H1 (cell line): ENCODE measurements around the gene SCN8A. TPM values are rescaled to one million over a fixed set of nuclear protein-coding genes. Genes with fewer than 3 reads are reported as not detected.

ENCODE experiments used
- CTCF ChIA-PET: fragments of 300-600 bp; sonication (Branson Sonifier 250); formaldehyde crosslinking; loops from one replicate; lab custom pipeline; 2021; ENCODE audit not compliant: partially characterized antibody; lab: Charles Lee
- POLR2A ChIA-PET: fragments of 300-600 bp; sonication (Branson Sonifier 250); formaldehyde crosslinking; loops from one replicate; lab custom pipeline; 2021; ENCODE audit warnings: inconsistent platforms; ENCODE audit not compliant: partially characterized antibody; lab: Charles Lee
- DNase-seq, 2 experiments: peaks; one replicate each; pipeline versions ENCODE4 v3.0.0 to v3.0.0-alpha.2; 2010 to 2022; ENCODE audit warnings: low spot score in 2 of 2, low read depth in 1 of 2, mixed read lengths in 1 of 2
- FAIRE-seq: peaks from 2 replicates; lab custom pipeline; 2011; peaks lifted over from hg19 to GRCh38; lab: Jason Lieb, UNC
- H2AFZ ChIP-seq: 2 replicates; pipeline ENCODE4 v1.8.1; 2012; ENCODE audit warnings: low read length, inconsistent platforms
- H2AK5ac ChIP-seq: 2 replicates; pipeline ENCODE4 v1.6.1; 2013; ENCODE audit warnings: low read depth, low read length
- H2BK120ac ChIP-seq: replicated peaks from 2 replicates; pipeline ENCODE3; 2013; ENCODE audit warnings: low read depth, low read length, inconsistent platforms
- H2BK12ac ChIP-seq: 2 replicates; pipeline ENCODE4 v1.6.1; 2013; ENCODE audit warnings: low read depth, low read length
- H2BK15ac ChIP-seq: 2 replicates; pipeline ENCODE4 v1.6.1; 2013; ENCODE audit warnings: low read length
- H2BK20ac ChIP-seq: 2 replicates; pipeline ENCODE4 v1.6.1; 2013; ENCODE audit warnings: low read length
- H2BK5ac ChIP-seq: 2 replicates; pipeline ENCODE4 v1.6.1; 2013; ENCODE audit warnings: low read depth, low read length
- H3K14ac ChIP-seq: 2 replicates; pipeline ENCODE4 v1.6.1; 2013; ENCODE audit warnings: inconsistent platforms; ENCODE audit not compliant: insufficient read length
- H3K18ac ChIP-seq: 2 replicates; pipeline ENCODE4 v1.6.1; 2013; ENCODE audit warnings: low read length; ENCODE audit errors: extremely low read depth
- H3K23ac ChIP-seq: 2 replicates; pipeline ENCODE4 v1.6.1; 2013; ENCODE audit warnings: inconsistent platforms; ENCODE audit not compliant: insufficient read length
- H3K23me2 ChIP-seq: 2 replicates; pipeline ENCODE4 v1.6.1; 2013; ENCODE audit warnings: low read depth, low read length
- H3K27ac ChIP-seq: 2 replicates; pipeline ENCODE4 v1.6.1; 2011; ENCODE audit warnings: low read depth, low read length, inconsistent platforms
- H3K27me3 ChIP-seq, 4 experiments: replicated peaks in 1 of 4; 1 replicate in 1 of 4; 2 replicates in 3 of 4; pipeline versions ENCODE4 v1.6.1 to v1.8.1; 2011 to 2013; ENCODE audit warnings: low read length in 3 of 4, mild to moderate bottlenecking in 3 of 4, inconsistent platforms in 2 of 4, mixed read lengths in 2 of 4, moderate library complexity in 1 of 4; ENCODE audit not compliant: control insufficient read depth in 3 of 4, insufficient read depth in 3 of 4; ENCODE audit errors: extremely low read depth in 1 of 4
- H3K36me3 ChIP-seq, 4 experiments: 2 replicates each; pipeline versions ENCODE4 v1.6.1 to v1.8.1; 2011 to 2013; ENCODE audit warnings: mild to moderate bottlenecking in 4 of 4, low read length in 3 of 4, moderate library complexity in 2 of 4, control low read depth in 1 of 4, inconsistent platforms in 1 of 4; ENCODE audit not compliant: insufficient read depth in 4 of 4, control insufficient read depth in 2 of 4
- H3K4ac ChIP-seq: replicated peaks from 2 replicates; pipeline ENCODE3; 2013; ENCODE audit warnings: low read length, low read depth, mixed read lengths, inconsistent platforms; ENCODE audit not compliant: insufficient read length
- H3K4me1 ChIP-seq, 4 experiments: replicated peaks in 1 of 4; 1 replicate in 1 of 4; 2 replicates in 3 of 4; pipeline versions ENCODE4 v1.6.1 to v1.8.1; 2011 to 2013; ENCODE audit warnings: low read length in 3 of 4, inconsistent platforms in 2 of 4, mixed read lengths in 1 of 4; ENCODE audit not compliant: insufficient read depth in 4 of 4, control insufficient read depth in 3 of 4
- H3K4me2 ChIP-seq, 2 experiments: 2 replicates each; pipeline versions ENCODE4 v1.6.1 to v1.8.1; 2011 to 2013; ENCODE audit warnings: low read depth in 2 of 2, low read length in 2 of 2, control low read depth in 1 of 2, inconsistent platforms in 1 of 2, mild to moderate bottlenecking in 1 of 2; ENCODE audit not compliant: insufficient read depth in 1 of 2
- H3K4me3 ChIP-seq, 4 experiments: fragments of 200-600, 300-600 bp in 1 of 4; sonication (generic), shearing (Covaris generic), sonication (Bioruptor Twin) in 1 of 4; 2 replicates each; pipeline versions ENCODE4 v1.5.1 to v1.8.1; 2011 to 2016; ENCODE audit warnings: low read length in 4 of 4, low read depth in 3 of 4, control low read depth in 2 of 4, inconsistent platforms in 2 of 4, mild to moderate bottlenecking in 2 of 4, mixed read lengths in 1 of 4, moderate library complexity in 1 of 4; ENCODE audit not compliant: insufficient read depth in 2 of 4; ENCODE audit errors: extremely low read depth in 1 of 4
- H3K56ac ChIP-seq: replicated peaks from 2 replicates; pipeline ENCODE3; 2013; ENCODE audit warnings: low read depth, mild to moderate bottlenecking, mixed read lengths, low read length, inconsistent platforms; ENCODE audit not compliant: insufficient read length
- H3K79me1 ChIP-seq: 2 replicates; pipeline ENCODE4 v1.6.1; 2013; ENCODE audit warnings: low read depth, low read length, control low read depth
- H3K79me2 ChIP-seq, 2 experiments: 2 replicates each; pipeline versions ENCODE4 v1.6.1 to v1.8.1; 2012 to 2013; ENCODE audit warnings: low read length in 2 of 2, mild to moderate bottlenecking in 2 of 2, inconsistent platforms in 1 of 2; ENCODE audit not compliant: insufficient read depth in 2 of 2, control insufficient read depth in 1 of 2
- H3K9ac ChIP-seq, 4 experiments: replicated peaks in 1 of 4; 1 replicate in 1 of 4; 2 replicates in 3 of 4; pipeline versions ENCODE4 v1.6.1 to v1.8.1; 2011 to 2013; ENCODE audit warnings: low read depth in 3 of 4, low read length in 3 of 4, control low read depth in 2 of 4, mild to moderate bottlenecking in 2 of 4, moderate library complexity in 2 of 4, inconsistent platforms in 1 of 4; ENCODE audit errors: extremely low read depth in 1 of 4
- H3K9me3 ChIP-seq, 2 experiments: 2 replicates each; pipeline versions ENCODE4 v1.6.1 to v1.8.1; 2012 to 2013; ENCODE audit warnings: mild to moderate bottlenecking in 2 of 2, moderate library complexity in 2 of 2, control low read depth in 1 of 2, inconsistent platforms in 1 of 2, low read depth in 1 of 2, low read length in 1 of 2, mixed read lengths in 1 of 2; ENCODE audit not compliant: insufficient read depth in 2 of 2
- H4K20me1 ChIP-seq, 2 experiments: replicated peaks in 1 of 2; 2 replicates each; pipeline versions ENCODE3 to v1.8.1; 2011 to 2013; ENCODE audit warnings: inconsistent platforms in 2 of 2, low read length in 2 of 2, mild to moderate bottlenecking in 1 of 2; ENCODE audit not compliant: insufficient read depth in 2 of 2, control insufficient read depth in 1 of 2
- H4K5ac ChIP-seq: 2 replicates; pipeline ENCODE4 v1.6.1; 2013; ENCODE audit warnings: low read length, low read depth, mixed read lengths, inconsistent platforms; ENCODE audit not compliant: insufficient read length
- H4K8ac ChIP-seq: 2 replicates; pipeline ENCODE4 v1.8.0; 2013; ENCODE audit warnings: mild to moderate bottlenecking, moderate library complexity, low read length, inconsistent platforms; ENCODE audit not compliant: insufficient read depth; ENCODE audit errors: extremely low read depth
- H4K91ac ChIP-seq: replicated peaks from 2 replicates; pipeline ENCODE3; 2013; ENCODE audit warnings: low read length, mixed read lengths, inconsistent platforms; ENCODE audit not compliant: insufficient read length
- ASH2L ChIP-seq: fragments of 200-600, 300-600 bp; sonication (generic); IDR thresholded peaks from one replicate; pipeline ENCODE4 v1.7.1; 2017; ENCODE audit warnings: low read length
- CBX8 ChIP-seq: fragments of 300-800, 300-1000 bp; sonication (generic); IDR thresholded peaks from 2 replicates; pipeline ENCODE4 v1.7.1; 2016; ENCODE audit warnings: low read depth, low read length, borderline replicate concordance
- CREB1 ChIP-seq: IDR thresholded peaks from 2 replicates; pipeline ENCODE4 v1.6.1; 2012; ENCODE audit warnings: inconsistent platforms
- GTF2F1 ChIP-seq: IDR thresholded peaks from 2 replicates; pipeline ENCODE4 v1.6.1; 2012; ENCODE audit warnings: low read depth, low read length, improper control_type of control experiment, borderline replicate concordance
- KDM1A ChIP-seq: fragments of 200-600, 300-600 bp; sonication (generic); IDR thresholded peaks from 2 replicates; pipeline ENCODE4 v1.7.1; 2016; ENCODE audit warnings: mild to moderate bottlenecking, low read length, borderline replicate concordance
- NANOG ChIP-seq: IDR thresholded peaks from 2 replicates; pipeline ENCODE4 v1.6.1; 2011; ENCODE audit warnings: low read length, low read depth, mild to moderate bottlenecking, inconsistent platforms; ENCODE audit not compliant: insufficient read depth, poor library complexity, severe bottlenecking
- POLR2A ChIP-seq, 2 experiments: IDR thresholded peaks; 1 replicate in 1 of 2; 2 replicates in 1 of 2; pipeline ENCODE4 v1.6.1; 2011; ENCODE audit warnings: low read depth in 2 of 2, low read length in 2 of 2, mild to moderate bottlenecking in 2 of 2; ENCODE audit errors: control extremely low read depth in 1 of 2
- RNF2 ChIP-seq: fragments of 200-900, 300-1000 bp; sonication (generic); IDR thresholded peaks from 2 replicates; pipeline ENCODE4 v1.7.1; 2016; ENCODE audit warnings: borderline replicate concordance, low read depth, mild to moderate bottlenecking, antibody characterized with exemption, low read length; ENCODE audit not compliant: poor library complexity, severe bottlenecking; ENCODE audit errors: missing control alignments
- SAP30 ChIP-seq: fragments of 300-600 bp; sonication (generic); IDR thresholded peaks from 2 replicates; pipeline ENCODE4 v1.7.1; 2012; ENCODE audit warnings: low read length, moderate library complexity, mild to moderate bottlenecking, inconsistent platforms; ENCODE audit not compliant: insufficient read depth, insufficient replicate concordance
- SP4 ChIP-seq: IDR thresholded peaks from 2 replicates; pipeline ENCODE4 v1.6.1; 2012; ENCODE audit warnings: low read length, inconsistent platforms
- TCF12 ChIP-seq: IDR thresholded peaks from 2 replicates; pipeline ENCODE4 v1.6.1; 2011; ENCODE audit warnings: low read depth, mild to moderate bottlenecking, low read length
- whole genome bisulfite sequencing, 2 experiments: shearing (Covaris generic) in 1 of 2; methylation state at CpG; one replicate each; pipeline versions ENCODE4 v1.1.6 to v1.1.7; 2013 to 2015; ENCODE audit warnings: low lambda C conversion rate in 2 of 2, mixed read lengths in 2 of 2, inconsistent platforms in 1 of 2, low coverage in 1 of 2, missing lambda C conversion rate in 1 of 2; ENCODE audit not compliant: insufficient replicate concordance in 2 of 2, insufficient coverage in 1 of 2, insufficient read length in 1 of 2; ENCODE audit errors: extremely low coverage in 1 of 2, missing lambda C conversion rate in 1 of 2; 5-methylcytosine and 5-hydroxymethylcytosine counted together
- polyA plus RNA-seq, 7 experiments: library from polyadenylated mRNA; depleted of rRNA in 3 of 7; stranded (reverse) in 5 of 7; unstranded in 2 of 7; fragments of >200 nt in 5 of 7; fragments of 200-250 nt in 2 of 7; gene quantifications; 1 replicate in 5 of 7; 2 replicates in 1 of 7; 4 replicates in 1 of 7; pipeline versions ENCODE4 v1.2.1 to v1.2.3, GENCODE V29; 2011 to 2013; ENCODE audit warnings: missing spikeins in 2 of 7, mixed read lengths in 2 of 7
- total RNA-seq: library from RNA; stranded (reverse); fragmentation: NEBNext Ultra II Directional; extraction: Animal tissue kit (Norgen Biotek cat#: 25700); gene quantifications from 2 replicates; pipeline ENCODE4 v1.2.1, GENCODE V29; 2021

The SCN8A gene
- total and polyA plus RNA-seq, 2 of the 8 experiments (the other 6 are each of a cell fraction or from before 2014, with no cell fraction given) = 6.3 to 10.7 TPM

DNA sequence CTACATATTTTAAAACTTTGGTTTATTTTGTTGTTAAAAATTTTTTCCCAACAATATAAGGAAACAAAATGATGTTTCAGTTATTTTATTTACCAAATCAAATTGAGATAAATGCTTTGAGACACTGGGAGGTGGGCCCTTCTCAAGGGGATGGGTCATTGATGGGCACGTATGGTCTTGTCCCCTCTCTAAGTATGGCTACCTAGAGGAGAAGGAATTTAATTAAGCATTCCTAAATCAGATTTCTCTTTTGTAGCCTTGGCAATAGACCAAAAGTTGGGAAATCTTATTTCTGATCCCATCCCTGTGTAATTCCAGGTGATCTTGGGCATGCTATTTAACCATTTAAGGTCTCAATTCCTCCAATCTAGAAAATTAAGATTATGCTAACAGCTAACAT, 79.0 kb downstream of the SCN8A start:
- Histone ChIP-seq H3K23me2 (peaks cover 2% of the 10 kb centered on the region; the same call in 1 of the 2 replicates), H4K91ac (no peak overlapping the region), H2BK20ac (no peak overlapping the region), H2BK120ac (no peak overlapping the region), H3K9me3 (no peaks in the 10 kb centered on the region), H4K8ac (no peak overlapping the region), H3K27ac (no peak overlapping the region), H3K4me1 (peaks cover 0 to 8% (median 5%) of the 10 kb centered on the region in 4 experiments; a peak in 3 of 7 replicates), H2BK5ac (no peak overlapping the region), H2AFZ (no peak overlapping the region), H3K4me2 (no peak overlapping the region), H4K5ac (no peak overlapping the region), H3K79me1 (no peaks in the 10 kb centered on the region), H3K14ac (no peak overlapping the region)
- CTCF ChIA-PET = interaction anchor here (0.9 to 1.5 kb wide), 3 partner anchors 9 to 30 kb away, joined by 3 to 5 read pairs (median 4); no protein-coding TSS in a partner anchor
- no peak for FAIRE-seq
- no peak for DNase-seq
- TF ChIP-seq CREB1 (no peak), CBX8 (no peak), NANOG (no peak), ASH2L (no peak), RNF2 (no peak), SP4 (no peak), KDM1A (no peak), TCF12 (no peak), SAP30 (no peak), GTF2F1 (no peak), POLR2A (IDR thresholded peaks at IDR 0.05; ENCODE audit: control extremely low read depth in 1 of 2, low read depth in 2 of 2, low read length in 2 of 2) (no peak)
- TF ChIP-seq, all 59 proteins: peak for 0
- Histone ChIP-seq H3K23ac (no peak overlapping the region), H3K27me3 (no peaks in the 10 kb centered on the region), H3K56ac (no peak overlapping the region), H2BK15ac (no peak overlapping the region), H3K4ac (no peak overlapping the region), H3K4me3 (no peak overlapping the region), H2AK5ac (no peak overlapping the region), H4K20me1 (no peaks in the 10 kb centered on the region), H2BK12ac (no peak overlapping the region), H3K79me2 (no peaks in the 10 kb centered on the region), H3K9ac (no peak overlapping the region), H3K18ac (no peak overlapping the region), H3K36me3 (no peaks in the 10 kb centered on the region)
- WGBS, 2 experiments = 93% methylated on average over 1 of the region's 1 CpG; no CpG with 5 or more reads in 1 of the 2 experiments
- POLR2A ChIA-PET = interaction anchor here (1.2 kb wide), 1 partner anchor 250 kb away, joined by 3 read pairs; no protein-coding TSS in a partner anchor
